Measurements from ENCODE around the gene EXOC4. TPM values are rescaled to one million over a fixed set of nuclear protein-coding genes. Genes with fewer than 3 reads are reported as not detected.

EXOC4 gene
- total RNA-seq, 1 experiment from 2014 or later: 75.8 TPM

DNA sequence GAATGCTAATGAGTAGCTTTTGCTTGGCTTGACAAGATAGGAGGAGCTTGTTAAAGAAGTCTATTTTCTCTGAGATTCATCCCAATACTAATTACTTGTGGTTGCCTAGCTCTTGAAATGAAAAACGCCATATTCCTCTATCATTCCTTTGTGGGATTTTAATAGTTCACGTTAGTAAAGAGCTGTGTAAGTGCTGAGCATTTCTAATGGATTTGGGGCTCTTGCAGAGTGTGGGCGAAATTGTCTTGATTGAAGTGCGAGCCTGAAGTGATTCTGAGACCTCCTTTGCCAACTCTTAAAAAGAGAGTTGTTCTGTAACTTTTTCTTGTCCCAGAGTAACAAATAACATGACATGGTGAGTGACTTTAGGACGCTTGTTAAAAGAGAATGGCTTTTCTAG is 45.2 kb downstream of the EXOC4 start:
- H2BK15ac ChIP-seq (ENCODE audit: low read depth, low read length): no peak overlapping the region
- Mint-ChIP-seq H3K27me3 (ENCODE audit: low read depth) (no peaks in the 10 kb centered on the region), H3K4me3 (no peak overlapping the region), H3K36me3 (ENCODE audit: insufficient read depth in 1 of 3, low read depth in 3 of 3) (no peaks in the 10 kb centered on the region), H3K4me1 (peaks cover 12 to 27% of the 10 kb centered on the region in 2 experiments), H3K9me3 (no peaks in the 10 kb centered on the region), H3K27ac (no peak overlapping the region)
- no peak overlapping the region for H2AK5ac ChIP-seq (ENCODE audit: insufficient read length, low read length)
- no peak overlapping the region for H2BK20ac ChIP-seq (ENCODE audit: low read depth, low read length, poor library complexity, severe bottlenecking)
- no peak overlapping the region for H3K4ac ChIP-seq (ENCODE audit: low read depth, low read length)
- no peaks in the 10 kb centered on the region; the same call in 1 of the 2 replicates for H3K4me1 ChIP-seq (ENCODE audit: insufficient read depth, low read length)
- H3K9me3 ChIP-seq (ENCODE audit: control insufficient read depth, low read depth, low read length): no peaks in the 10 kb centered on the region
- WGBS (ENCODE audit: extremely low coverage, insufficient read length, low lambda C conversion rate): no CpG with 5 or more reads among the region's 5 CpGs
- TF ChIP-seq CTCF (conservative IDR thresholded peaks at IDR 0.05): no peak
- H2BK120ac ChIP-seq (ENCODE audit: low read depth, low read length, poor library complexity, severe bottlenecking): no peak overlapping the region
- no peaks in the 10 kb centered on the region for H3K23me2 ChIP-seq (ENCODE audit: insufficient read length, low read depth, low read length, poor library complexity, severe bottlenecking)
- H2BK5ac ChIP-seq (ENCODE audit: insufficient read length, low read length): no peak overlapping the region
- no peaks in the 10 kb centered on the region for H3K27me3 ChIP-seq (ENCODE audit: insufficient read depth, low read length)
- no peak overlapping the region for H2BK12ac ChIP-seq (ENCODE audit: insufficient read length, low read depth, low read length)
- H3T11ph ChIP-seq (ENCODE audit: low read length): no peak overlapping the region
- H3K79me2 ChIP-seq (ENCODE audit: insufficient read depth, low read length): no peaks in the 10 kb centered on the region
- no peak overlapping the region for H2AFZ ChIP-seq (ENCODE audit: low read length)
- no peak overlapping the region for H4K91ac ChIP-seq (ENCODE audit: insufficient read length, low read depth, low read length)
- no peak overlapping the region for H4K8ac ChIP-seq (replicated peaks; ENCODE audit: insufficient read length, low read depth, low read length)
- H4K5ac ChIP-seq (ENCODE audit: insufficient read length, low read depth, low read length): no peak overlapping the region
- H4K20me1 ChIP-seq (ENCODE audit: control insufficient read depth, insufficient read depth, insufficient read length): no peaks in the 10 kb centered on the region
- H3K9ac ChIP-seq (ENCODE audit: extremely low read depth, insufficient read length, low read length): no peak overlapping the region
- H3K23ac ChIP-seq (ENCODE audit: insufficient read length, low read depth, low read length): no peak overlapping the region
- H3K18ac ChIP-seq (ENCODE audit: insufficient read length, low read depth, low read length): no peak overlapping the region
- no peak overlapping the region for H3K56ac ChIP-seq (ENCODE audit: insufficient read length, low read depth, low read length)
- no peak overlapping the region for H3K27ac ChIP-seq (ENCODE audit: insufficient read length, low read depth, low read length)
- no peak overlapping the region for H3K14ac ChIP-seq (ENCODE audit: insufficient read depth, low read length)
- peaks cover 3% of the 10 kb centered on the region for H3K79me1 ChIP-seq (ENCODE audit: insufficient read depth, low read depth, low read length, poor library complexity, severe bottlenecking)
- no peak overlapping the region for H3K4me2 ChIP-seq (ENCODE audit: insufficient read depth, insufficient read length, low read length)
- DNase-seq: no peak
